Ishikawa (cell line): Measurements from ENCODE around the gene MAP1B.

Source experiments
- CEBPB ChIP-seq: IDR thresholded peaks from 2 replicates; pipeline ENCODE4 v1.6.1; 2012
- CREB1 ChIP-seq: IDR thresholded peaks from 2 replicates; pipeline ENCODE4 v1.6.1; 2012; ENCODE audit warnings: low read depth
- EGR1 ChIP-seq: IDR thresholded peaks from 2 replicates; pipeline ENCODE4 v1.6.1; 2012
- EP300 ChIP-seq: IDR thresholded peaks from 2 replicates; pipeline ENCODE4 v1.6.1; 2012; ENCODE audit warnings: borderline replicate concordance
- FOXM1 ChIP-seq: IDR thresholded peaks from 2 replicates; pipeline ENCODE4 v1.6.1; 2012; ENCODE audit warnings: low read depth, borderline replicate concordance
- MAX ChIP-seq: IDR thresholded peaks from 2 replicates; pipeline ENCODE4 v1.6.1; 2012
- NFIC ChIP-seq: IDR thresholded peaks from 2 replicates; pipeline ENCODE4 v1.6.1; 2012
- RAD21 ChIP-seq: IDR thresholded peaks from 2 replicates; pipeline ENCODE4 v1.6.1; 2012; ENCODE audit warnings: low read depth
- REST ChIP-seq: IDR thresholded peaks from 2 replicates; pipeline ENCODE4 v1.6.1; 2012; ENCODE audit warnings: low read depth, mild to moderate bottlenecking
- TAF1 ChIP-seq: IDR thresholded peaks from 2 replicates; pipeline ENCODE4 v1.6.1; 2012; ENCODE audit warnings: low read depth, mild to moderate bottlenecking
- TCF12 ChIP-seq: IDR thresholded peaks from 2 replicates; pipeline ENCODE4 v1.6.1; 2012; ENCODE audit warnings: low read depth
- TEAD4 ChIP-seq: IDR thresholded peaks from 2 replicates; pipeline ENCODE4 v1.6.1; 2012
- USF1 ChIP-seq: IDR thresholded peaks from 2 replicates; pipeline ENCODE4 v1.6.1; 2012
- YY1 ChIP-seq: IDR thresholded peaks from 2 replicates; pipeline ENCODE4 v1.6.1; 2012; ENCODE audit warnings: low read depth
- ZBTB7A ChIP-seq: IDR thresholded peaks from 2 replicates; pipeline ENCODE4 v1.6.1; 2012; ENCODE audit warnings: low read depth

The MAP1B gene

DNA sequence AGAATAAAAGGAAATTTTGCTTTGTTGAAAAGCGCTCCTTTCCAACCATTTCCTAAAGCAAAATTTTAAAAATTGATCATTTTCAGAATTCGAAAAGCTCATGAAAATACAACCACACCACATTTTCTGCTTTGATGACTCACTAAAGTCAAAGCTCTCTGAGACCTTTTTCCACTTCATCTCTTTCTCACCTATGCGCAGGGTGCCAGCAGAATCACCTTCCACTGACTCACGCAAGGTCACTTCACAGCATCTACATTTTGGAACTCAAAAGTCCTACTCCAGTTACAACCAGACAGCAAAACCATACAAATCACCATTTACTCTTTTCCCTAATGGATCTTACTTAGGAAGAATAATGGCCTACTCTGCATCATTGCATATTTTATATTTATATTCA lies 106.2 kb downstream of the MAP1B start:
- TF ChIP-seq MAX (no peak), RAD21 (no peak), TCF12 (no peak), EGR1 (no peak), ZBTB7A (no peak), FOXM1 (no peak), EP300 (no peak), CREB1 (no peak), REST (no peak), YY1 (no peak), USF1 (no peak), TAF1 (no peak), NFIC (no peak), CEBPB (no peak), TEAD4 (no peak)

GRCh38 chr5:72214168-72214567 lies 106.9 kb downstream of the MAP1B start:
- TF ChIP-seq REST = no peak
- TF ChIP-seq MAX = no peak
- no peak for TF ChIP-seq FOXM1
- TF ChIP-seq TEAD4 = no peak
- no peak for TF ChIP-seq RAD21
- TF ChIP-seq EP300 = no peak
- TF ChIP-seq CEBPB = no peak
- no peak for TF ChIP-seq TCF12
- TF ChIP-seq ZBTB7A = no peak
- TF ChIP-seq NFIC = no peak
- TF ChIP-seq EGR1 = no peak
- no peak for TF ChIP-seq YY1
- TF ChIP-seq USF1 = no peak

GRCh38 chr5:72216756-72217155 lies 109.5 kb downstream of the MAP1B start:
- no peak for TF ChIP-seq FOXM1
- no peak for TF ChIP-seq EP300
- TF ChIP-seq TEAD4 = no peak
- no peak for TF ChIP-seq ZBTB7A
- no peak for TF ChIP-seq CREB1
- no peak for TF ChIP-seq YY1
- no peak for TF ChIP-seq REST
- no peak for TF ChIP-seq CEBPB
- TF ChIP-seq RAD21 = no peak
- TF ChIP-seq EGR1 = no peak
- TF ChIP-seq TAF1 = no peak

DNA sequence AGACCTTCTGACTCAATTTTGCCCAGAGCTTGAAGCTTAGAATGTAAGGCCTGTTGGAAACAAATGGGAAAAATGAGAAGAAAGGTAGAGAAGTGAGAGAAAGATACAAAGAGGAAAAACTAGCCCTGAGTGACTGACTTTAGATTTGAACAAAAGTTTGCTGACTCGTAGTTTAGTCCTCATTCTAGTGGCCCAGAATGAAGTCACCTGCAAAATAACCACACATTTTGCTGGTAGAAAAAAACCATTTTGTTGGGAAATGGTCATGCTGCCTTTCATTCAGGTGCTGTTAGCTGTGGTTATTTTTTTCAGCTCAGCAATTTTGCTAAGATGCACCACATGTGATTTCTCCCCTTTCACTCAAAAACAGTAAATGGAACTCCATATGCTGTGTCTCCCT lies 113.8 kb downstream of the MAP1B start:
- TF ChIP-seq TEAD4 (no peak), TCF12 (no peak), USF1 (no peak), REST (no peak), MAX (no peak), EGR1 (no peak), NFIC (no peak), TAF1 (no peak), CEBPB (no peak), CREB1 (no peak)
